GM21528 (cell line): ENCODE data around the gene IFT88.

Experiments
- ATAC-seq: cut with Tn5 transposase; IDR thresholded peaks from one replicate; pipeline ENCODE4 v1.9.1; 2021; ENCODE audit warnings: mild to moderate bottlenecking, moderate library complexity; ENCODE audit not compliant: unreplicated experiment, low FRiP score

The IFT88 gene

GRCh38 chr13:20682061-20682460, 115.1 kb downstream of the IFT88 start:
- ATAC-seq = no peak

DNA sequence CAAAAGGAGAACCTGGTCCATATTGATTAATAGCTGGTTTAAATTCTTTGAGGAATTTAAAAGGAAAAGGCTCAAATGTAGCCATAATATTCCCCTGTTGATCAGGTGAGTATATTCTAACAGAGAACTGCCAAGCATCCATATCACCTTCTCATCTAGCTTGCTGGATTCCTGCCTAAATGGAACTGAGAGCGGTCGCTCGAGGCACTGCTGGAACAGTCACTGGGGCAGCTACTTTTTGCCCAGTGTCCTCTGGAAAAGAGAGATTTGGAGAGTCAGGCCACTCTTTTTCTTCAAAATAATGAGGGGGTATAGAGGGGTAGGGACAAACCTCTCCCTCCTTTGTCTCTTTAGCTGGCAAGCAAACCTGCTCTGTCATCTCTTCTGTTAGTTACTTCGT, 117.1 kb downstream of the IFT88 start:
- no peak for ATAC-seq

GRCh38 chr13:20684546-20684945, 117.6 kb downstream of the IFT88 start:
- ATAC-seq = no peak

DNA sequence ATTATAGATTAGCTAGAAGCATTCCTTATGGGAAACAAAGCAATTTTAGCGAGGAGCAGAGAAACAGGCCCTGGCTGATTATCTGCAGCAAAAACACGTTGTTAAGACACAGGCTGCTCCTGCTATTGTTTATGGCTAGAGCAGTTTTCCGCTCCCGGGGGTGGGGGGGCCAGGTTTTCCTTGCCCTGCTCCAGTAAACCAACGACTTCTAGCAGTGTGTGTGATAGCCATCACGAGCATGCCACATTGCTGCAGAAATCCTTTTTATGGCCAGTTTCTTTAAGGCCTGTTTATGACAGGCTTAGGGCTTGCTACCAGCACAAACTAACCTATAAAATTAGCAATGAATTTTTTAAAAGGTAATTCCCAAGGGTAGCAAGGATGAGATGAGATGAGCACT, 118.1 kb downstream of the IFT88 start:
- no peak for ATAC-seq

DNA sequence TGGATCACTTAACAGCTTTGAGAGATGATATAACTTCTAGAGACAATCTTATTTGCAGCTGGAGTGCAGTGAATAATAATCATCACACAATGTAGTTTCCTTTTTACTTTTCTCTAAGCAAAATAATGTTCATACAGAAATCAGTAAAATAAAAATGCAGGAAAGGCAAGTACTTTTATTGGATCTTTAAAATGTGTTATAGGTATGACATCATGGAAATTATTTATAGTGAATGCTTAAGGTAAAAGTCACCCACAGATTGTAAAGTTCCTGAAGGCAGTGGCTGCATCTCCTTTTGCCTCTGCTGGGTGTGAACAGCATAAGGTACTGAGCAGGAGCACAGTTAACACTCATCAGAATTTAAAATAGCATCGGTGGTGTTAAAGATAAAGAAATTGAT, 119.2 kb downstream of the IFT88 start:
- no peak for ATAC-seq

DNA sequence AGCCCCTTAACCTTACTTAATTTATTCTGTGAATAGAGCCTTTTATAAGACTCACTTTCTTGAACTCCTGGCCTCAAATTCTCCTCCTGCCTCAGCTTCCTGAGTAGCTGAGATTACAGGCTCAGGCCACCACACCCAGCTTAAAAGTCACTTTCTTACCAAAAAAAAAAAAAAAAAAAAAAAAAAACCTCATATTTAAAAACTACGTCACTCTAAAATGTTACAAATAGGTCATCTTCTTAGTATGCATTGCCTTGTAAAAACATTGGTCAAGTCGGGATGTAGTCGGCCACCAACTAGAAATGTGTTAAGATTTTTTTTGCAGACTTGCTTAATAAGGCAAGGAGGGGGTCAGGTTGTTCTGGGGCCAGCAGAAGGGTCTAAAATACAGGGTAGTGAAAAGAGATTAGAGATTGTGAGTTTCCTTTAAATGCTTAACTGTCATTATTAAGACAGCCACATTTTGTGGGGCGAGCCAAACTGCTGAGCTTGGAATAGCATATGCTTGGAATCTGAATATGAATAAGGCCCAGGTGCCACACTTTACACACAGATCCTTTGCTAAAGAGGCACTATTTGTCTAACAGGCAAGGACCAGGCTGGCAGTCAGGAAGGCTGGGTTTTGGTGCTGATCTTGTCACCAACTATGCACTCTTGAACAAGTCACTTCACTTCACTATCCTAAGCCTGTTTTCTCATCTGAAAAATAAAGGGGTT, 120.1 kb downstream of the IFT88 start:
- no peak for ATAC-seq

- no peak for ATAC-seq
Measured at GRCh38 chr13:20689291-20689690, 122.3 kb downstream of the IFT88 start.

- ATAC-seq = no peak
Measured at GRCh38 chr13:20691616-20692015, 124.7 kb downstream of the IFT88 start.

GRCh38 chr13:20696073-20696472, 129.1 kb downstream of the IFT88 start:
- no peak for ATAC-seq

DNA sequence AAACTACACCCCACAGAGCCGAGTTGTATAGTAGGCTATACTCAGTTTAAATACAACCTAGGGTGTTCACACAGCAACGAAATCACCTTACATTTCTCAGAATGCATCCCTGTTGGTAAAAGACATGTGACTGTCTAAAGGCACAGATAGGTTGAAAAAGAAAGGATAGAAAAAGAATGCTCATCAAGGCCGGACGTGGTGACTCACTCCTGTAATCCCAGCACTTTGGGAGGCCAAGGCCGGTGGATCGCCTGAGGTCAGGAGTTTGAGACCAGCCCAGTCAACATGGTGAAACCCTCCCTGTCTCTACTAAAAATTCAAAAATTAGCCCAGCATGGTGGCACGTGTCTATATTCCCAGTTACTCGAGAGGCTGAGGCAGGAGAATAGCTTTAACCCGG, 132.8 kb downstream of the IFT88 start:
- no peak for ATAC-seq

DNA sequence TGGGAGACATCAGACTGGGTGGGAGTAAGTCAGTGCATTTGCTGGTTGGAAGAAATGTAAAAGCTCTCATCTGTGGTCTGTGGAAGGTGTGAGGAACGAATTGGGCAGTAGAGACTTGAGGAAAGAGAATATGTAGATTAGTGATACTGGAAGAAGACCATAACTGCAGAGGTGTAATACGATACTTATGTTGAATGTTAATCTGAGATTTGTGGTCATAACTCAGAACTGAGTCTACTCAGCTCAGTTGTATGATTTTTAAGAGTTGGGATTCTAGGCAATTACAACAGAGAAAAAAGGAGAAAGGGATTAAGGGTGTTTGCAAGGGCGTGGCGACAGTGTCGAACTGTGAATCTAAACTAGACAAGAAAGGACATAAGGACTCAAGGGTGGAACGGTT, 133.3 kb downstream of the IFT88 start:
- ATAC-seq = no peak

GRCh38 chr13:20701461-20701860, 134.5 kb downstream of the IFT88 start:
- no peak for ATAC-seq

GRCh38 chr13:20702530-20702914, 135.6 kb downstream of the IFT88 start:
- no peak for ATAC-seq

DNA sequence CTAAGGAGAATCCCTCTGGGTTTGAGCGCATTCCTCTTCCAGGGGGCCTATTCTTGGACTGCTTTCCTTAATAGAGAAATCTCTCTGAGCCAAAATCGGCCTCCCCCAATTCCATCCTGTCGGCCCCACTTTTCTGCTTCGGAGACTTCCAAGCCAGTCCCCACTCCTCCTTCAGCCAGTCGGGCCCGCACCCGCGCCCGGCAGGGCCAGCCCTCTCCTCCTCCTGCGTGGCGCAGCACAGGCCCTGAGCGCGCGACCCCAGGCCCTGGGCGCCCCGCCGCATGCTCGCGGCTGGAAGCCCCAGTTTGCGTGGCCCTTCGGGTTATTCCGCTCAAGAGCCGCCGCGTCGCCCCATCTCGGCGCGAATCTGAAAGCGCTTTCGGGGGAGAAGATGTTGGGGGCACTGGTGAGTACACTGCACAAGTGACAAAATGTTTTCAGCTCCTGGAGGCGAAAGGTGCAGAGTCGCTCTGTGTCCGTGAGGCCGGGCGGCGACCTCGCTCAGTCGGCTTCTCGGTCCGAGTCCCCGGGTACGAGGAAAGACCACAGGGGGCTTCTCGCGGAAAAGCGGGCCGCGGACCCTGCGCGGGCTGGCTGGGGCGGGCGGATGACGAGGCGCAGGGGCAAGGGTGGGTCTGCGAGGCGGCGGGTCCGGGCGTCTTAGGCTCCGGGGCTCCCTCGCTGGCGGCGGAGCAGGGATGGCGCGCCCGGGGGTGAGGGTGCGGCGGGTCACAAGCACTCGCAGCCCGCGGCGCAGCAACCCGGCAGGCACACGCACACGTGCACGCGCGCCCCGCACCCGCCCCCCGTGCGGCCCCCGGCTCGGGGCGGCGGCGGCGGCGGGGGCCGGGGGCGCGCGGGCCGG, 136.2 kb downstream of the IFT88 start, which contains the start of gene IL17D:
IL17D (plus strand) TSS at position 785 of the 865 bp plus-strand sequence. CDS start 303 bp downstream, outside the sequence.
- ATAC-seq = peak; percentile 29

DNA sequence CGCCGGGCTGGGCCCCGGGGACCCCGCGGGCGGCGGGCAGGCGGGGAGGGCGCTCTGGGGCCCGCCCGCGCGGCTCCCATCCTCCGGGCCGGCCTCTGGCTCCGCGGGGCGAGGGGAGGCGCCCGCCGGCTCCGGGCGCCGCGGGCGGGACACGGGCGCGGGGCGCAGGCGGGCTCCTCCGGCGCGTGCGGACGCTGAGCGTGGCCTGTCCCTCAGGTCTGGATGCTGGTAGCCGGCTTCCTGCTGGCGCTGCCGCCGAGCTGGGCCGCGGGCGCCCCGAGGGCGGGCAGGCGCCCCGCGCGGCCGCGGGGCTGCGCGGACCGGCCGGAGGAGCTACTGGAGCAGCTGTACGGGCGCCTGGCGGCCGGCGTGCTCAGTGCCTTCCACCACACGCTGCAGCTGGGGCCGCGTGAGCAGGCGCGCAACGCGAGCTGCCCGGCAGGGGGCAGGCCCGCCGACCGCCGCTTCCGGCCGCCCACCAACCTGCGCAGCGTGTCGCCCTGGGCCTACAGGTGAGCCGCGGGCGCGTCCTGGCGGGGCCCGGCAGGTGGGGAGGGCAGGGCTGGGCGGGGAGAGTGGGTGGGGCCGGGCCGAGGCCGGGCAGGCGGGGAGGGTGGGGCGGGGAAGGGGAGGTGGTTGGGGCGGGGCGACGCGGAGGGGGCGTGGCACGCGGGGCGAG, 137.0 kb downstream of the IFT88 start:
- ATAC-seq = peak; percentile 75

GRCh38 chr13:20704459-20705069, 137.6 kb downstream of the IFT88 start:
- ATAC-seq = no peak

DNA sequence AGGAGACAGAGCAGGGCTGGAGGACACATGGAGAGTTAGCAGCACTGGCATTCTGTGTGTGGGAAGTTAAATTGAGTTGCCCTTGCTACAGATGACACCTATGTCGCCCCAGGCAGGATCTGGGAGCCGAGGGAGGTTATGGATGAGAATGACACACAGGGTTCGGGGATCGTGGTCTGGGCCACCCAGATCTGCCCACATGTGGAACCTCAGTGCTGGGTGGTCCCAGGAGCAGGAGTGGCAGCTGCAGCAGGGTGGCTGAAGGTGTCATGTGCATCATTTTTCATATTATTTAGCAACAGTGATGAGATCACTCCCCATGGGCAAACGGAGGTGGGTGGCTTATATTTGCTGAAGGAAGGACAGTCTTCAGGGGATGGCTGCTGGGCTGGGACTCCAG, 139.7 kb downstream of the IFT88 start:
- no peak for ATAC-seq

DNA sequence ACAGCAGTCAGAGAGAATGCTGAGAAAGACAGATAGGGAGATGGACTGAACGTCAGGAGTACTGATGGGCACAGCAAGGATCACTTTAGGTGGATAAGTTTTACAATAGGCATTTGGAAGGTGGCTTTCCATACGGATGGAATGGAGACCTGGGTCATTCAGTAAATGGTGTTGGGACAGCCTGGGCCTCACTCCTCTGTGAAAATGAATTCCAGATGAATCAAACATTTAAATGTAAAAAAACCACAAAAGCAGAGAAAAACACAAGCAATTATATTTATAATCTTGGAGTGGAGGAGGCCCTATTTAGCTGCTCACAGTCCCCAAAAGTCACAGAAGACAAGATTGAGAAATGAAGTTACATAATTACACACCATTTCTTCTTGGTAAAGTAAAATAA, 141.3 kb downstream of the IFT88 start:
- no peak for ATAC-seq

- no peak for ATAC-seq
Measured at GRCh38 chr13:20709369-20709768, 142.4 kb downstream of the IFT88 start.

DNA sequence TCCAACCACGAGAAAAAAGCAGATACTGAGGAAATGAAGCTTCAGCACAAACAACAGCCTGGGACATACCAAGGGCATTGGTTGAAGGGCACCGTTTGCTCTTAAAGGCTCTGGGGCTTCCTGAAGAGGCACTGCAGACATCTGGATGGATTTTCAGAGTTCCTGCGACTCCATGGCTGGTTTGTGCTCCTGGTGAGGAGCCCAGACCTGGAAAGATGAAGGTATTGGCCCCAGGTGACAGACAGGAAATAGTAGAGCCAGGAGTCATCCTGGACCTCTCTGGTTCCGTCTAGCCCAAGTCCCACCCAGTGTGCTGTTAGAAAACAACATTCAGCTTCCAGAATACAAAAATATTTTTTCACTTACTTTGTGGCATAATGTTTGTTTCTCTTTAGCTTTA, 142.8 kb downstream of the IFT88 start:
- ATAC-seq = no peak
